Raji (cell line): Measurements from ENCODE around the gene CLTB.

Experiments used
- POLR2A ChIP-seq: IDR thresholded peaks from 2 replicates; pipeline ENCODE4 v1.6.1; 2011; ENCODE audit warnings: low read depth, low read length, control low read depth; ENCODE audit not compliant: insufficient read depth

CLTB gene

DNA sequence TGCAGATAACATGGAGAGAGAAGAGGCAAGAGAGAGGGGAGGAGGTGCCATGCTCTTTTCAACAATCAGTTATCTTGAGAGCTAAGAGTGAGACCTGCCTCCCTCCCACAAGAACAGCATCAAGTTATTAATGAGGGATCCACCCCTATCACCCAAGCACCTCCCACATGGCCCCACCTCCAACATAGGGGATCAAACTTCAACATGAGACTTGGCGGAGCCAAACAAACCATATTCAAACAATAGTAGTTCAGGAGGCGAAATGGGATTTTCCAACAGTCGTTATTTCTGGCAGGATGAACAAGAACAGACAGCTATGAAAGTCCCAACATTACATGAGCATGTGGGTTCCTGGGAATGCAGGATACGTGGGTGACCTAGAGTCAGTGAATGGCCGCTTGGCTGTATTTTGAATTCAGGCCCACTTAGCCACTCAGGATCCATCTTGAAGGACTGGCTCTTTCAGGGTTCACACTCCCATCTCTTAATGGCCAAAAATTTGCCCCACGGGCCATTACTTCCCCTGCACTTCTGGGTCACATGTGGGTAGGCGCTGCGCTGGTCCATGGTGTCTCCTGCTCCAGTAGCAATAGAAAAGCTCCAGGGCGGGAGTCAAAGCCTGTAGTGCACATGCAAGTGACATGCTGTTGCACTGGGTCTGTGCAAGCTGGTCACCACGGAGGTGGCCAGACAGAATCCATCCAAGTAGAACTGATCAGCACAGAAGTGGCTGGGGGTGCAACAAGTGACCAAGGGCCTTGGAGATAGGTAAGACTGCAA, 24.8 kb upstream of the CLTB start:
- no peak for TF ChIP-seq POLR2A

- no peak for TF ChIP-seq POLR2A
Measured at GRCh38 chr5:176438959-176439757, 22.8 kb upstream of the CLTB start.

DNA sequence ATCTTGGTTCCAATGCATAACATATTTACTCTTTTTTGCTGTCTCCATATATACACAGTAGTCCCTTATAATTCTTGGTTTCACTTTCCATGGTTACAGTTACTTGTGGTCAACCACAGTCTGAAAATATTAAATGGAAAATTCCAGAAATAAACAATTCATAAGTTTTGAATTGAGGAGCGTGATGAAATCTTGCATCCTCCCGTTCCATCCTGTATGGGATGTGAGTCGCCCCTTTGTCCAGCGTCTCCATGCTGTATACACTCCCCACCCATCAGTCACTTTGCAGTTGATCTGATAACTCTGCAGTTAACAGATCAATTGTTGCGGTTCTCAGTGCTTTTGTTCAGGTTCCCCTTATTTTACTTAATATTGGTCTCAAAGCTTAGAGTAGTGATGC, 20.3 kb upstream of the CLTB start:
- TF ChIP-seq POLR2A, result no peak

GRCh38 chr5:176432707-176433106, 16.4 kb upstream of the CLTB start:
- TF ChIP-seq POLR2A, result no peak

DNA sequence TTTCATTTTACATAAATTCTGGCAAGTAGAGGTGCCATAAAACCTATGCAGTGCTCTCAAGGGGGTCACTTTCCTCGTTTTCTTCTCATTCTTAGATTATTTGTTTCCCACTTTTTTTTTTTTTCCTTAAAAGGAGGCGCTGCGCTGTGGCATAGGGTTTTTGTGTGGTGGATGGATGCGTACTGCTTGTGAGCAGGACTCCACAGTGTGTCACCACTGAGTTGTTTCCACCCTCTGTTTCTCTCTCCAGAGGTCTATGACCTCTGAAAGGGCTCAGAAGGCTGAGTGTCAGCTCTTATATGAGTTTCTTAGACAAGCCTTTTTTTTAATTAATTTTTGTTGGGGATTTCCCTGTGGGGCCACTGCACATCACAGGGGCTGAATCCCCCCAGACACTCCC, 13.6 kb upstream of the CLTB start:
- no peak for TF ChIP-seq POLR2A

DNA sequence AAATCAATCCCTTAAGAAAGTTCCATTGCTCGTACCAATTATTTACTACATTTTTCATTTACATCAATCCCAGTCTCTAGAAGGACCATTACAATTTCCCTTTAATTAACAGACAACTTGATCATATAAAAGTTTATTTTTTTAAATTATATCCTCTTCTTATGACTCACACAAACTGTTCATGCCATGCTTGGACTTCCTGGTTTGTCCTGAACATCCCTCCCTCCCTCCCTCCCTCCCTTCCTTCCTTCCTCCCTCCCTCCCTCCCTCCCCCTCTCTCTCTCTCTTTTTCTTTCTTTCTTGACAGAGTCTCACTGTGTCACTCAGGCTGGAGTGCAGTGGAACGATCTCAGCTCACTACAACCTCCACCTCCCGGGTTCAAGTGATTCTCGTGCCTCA, 11.6 kb upstream of the CLTB start:
- no peak for TF ChIP-seq POLR2A

DNA sequence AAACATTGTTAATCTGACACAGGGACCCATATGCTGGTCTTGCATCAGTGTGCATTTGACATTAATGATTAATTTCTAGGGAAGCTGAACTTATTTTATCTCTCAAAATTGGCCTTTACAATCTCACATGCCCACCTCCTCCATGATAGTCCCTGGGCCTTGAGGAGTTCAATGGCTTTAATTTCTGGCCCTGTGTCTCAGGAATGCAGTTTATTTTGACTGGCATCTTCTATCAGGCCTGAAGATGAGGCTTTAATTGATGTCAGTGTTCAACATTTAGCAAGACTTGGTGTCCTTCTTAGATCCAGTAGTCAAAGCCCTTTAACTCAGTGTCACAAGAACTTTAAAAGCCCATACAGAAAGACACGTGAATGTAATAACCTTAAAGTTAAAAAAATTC, 10.5 kb upstream of the CLTB start:
- no peak for TF ChIP-seq POLR2A

GRCh38 chr5:176425791-176426190, 9.5 kb upstream of the CLTB start:
- no peak for TF ChIP-seq POLR2A

DNA sequence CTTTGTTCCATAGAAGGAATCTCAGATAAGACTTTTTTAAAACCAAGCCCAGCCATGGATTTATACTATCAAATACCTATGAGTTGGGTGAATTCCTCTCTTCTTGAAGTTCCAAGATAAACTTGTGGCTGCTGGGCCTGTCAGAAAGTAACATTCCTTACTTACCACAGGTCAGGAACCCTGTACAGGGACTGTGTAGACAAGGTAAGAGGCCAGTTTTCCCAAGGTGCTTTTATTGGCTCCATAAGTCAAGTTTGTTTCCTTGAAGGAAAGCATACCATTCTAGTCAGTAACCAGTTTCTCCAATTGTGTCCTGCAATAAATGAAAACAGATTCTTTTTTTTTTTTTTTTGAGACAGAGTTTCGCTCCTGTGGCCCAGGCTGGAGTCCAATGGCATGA, 8.8 kb upstream of the CLTB start:
- TF ChIP-seq POLR2A, result no peak

DNA sequence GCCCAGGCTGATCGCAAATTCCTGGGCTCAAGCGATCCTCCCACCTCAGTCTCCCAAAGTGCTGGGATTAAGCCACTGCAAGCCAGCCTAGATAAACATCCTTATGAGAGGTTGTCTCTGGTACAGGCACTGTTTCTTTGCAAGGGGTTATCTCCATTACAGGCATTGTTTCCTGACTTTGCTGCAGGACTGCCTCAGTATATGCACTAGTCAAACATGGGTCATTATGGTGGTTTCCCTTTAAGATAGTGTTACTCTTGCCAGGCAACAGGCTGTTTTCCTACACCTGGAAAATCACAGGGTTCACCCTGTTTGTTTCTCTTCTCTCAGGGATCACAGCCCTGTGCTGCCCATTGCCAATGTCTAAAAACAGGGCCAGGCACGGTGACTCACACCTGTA, 7.8 kb upstream of the CLTB start:
- no peak for TF ChIP-seq POLR2A

DNA sequence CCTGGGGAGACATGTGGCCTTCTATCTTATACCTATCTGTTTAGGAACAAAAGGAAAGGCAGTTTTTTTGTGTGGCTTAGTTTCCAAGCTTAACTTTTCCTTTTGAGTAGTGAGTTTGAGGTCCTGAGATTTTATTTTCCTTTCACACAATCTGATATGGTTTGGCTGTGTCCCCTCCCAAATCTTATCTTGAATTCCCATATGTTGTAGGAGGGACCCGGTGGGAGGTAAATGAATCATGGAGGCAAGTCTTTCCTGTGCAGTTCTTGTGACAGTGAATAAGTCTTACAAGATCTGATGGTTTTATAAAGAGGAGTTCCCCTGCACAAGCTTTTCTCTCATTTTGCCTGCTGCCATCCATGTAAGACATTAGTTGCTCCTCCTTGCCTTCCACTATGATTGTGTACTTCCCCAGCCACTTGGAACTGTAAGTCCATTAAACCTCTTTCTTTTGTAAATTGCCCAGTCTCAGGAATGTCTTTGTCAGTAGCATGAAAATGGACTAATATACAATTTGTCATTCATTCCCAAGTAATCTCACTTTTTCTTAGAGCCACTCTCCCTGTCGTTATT, 4.7 kb upstream of the CLTB start:
- TF ChIP-seq POLR2A, result no peak

GRCh38 chr5:176420086-176420485, 3.7 kb upstream of the CLTB start:
- TF ChIP-seq POLR2A, result no peak

GRCh38 chr5:176418251-176418650, 1.9 kb upstream of the CLTB start:
- no peak for TF ChIP-seq POLR2A

- TF ChIP-seq POLR2A, result no peak
Measured at GRCh38 chr5:176416965-176417364, 626 bp upstream of the CLTB start.

DNA sequence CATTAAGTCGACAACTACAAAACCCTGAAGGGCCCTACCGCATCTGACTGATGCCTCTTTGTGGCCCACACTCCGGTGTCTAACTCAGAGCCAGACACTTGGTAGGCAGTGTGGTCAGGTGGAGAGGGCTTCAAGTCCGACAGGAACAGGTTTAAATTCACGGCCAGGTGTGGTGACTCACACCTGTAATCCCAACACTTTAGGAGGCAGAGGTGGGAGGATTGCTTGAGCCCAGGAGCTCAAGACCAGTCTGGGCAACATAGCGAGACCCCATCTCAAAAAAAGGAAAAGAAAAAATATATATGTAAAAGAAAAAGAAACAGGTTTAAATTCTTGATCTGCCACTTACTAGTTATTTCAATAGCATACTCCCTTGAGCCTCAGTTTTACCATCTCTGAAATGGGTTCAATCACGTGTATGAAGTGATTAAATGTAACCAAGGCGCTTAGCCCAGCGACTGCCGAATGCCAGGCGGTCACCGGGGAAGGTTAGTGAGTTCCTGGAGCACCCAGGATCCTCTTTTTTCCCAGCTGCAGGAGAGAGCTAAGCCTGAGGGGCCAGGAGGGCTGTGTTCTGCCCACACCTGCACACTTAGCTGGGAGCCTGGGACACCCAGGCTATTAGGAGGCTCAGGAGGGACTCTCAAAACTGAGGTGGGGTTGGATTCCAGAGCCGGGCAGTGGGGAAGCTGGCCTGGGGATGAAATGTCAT, 943 bp downstream of the CLTB start:
- no peak for TF ChIP-seq POLR2A
